PC-9 (cell line): ENCODE measurements around the gene SMIM1. TPM values are rescaled to one million over a fixed set of nuclear protein-coding genes. Genes with fewer than 3 reads are reported as not detected.

Experiments
- BruUV-seq: library from RNA; stranded (reverse); fragments of 400-500 nt; replicated peaks from 2 replicates; lab custom pipeline; 2021; lab: Mats Ljungman, UMichigan
- CTCF ChIA-PET: fragments of 300-600 bp; sonication (Branson Sonifier 250); formaldehyde crosslinking; loops from one replicate; lab custom pipeline; 2022; ENCODE audit warnings: antibody characterized with exemption; lab: Charles Lee
- POLR2A ChIA-PET: fragments of 300-600 bp; sonication (Branson Sonifier 250); formaldehyde crosslinking; loops from one replicate; lab custom pipeline; 2022; ENCODE audit warnings: antibody characterized with exemption; ENCODE audit not compliant: unreplicated experiment; lab: Charles Lee
- DNase-seq, 2 experiments: peaks; one replicate each; pipeline versions ENCODE4 v3.0.0 to v3.0.0-alpha.2; 2015 to 2022; ENCODE audit warnings: mixed read lengths in 1 of 2
- H2AFZ ChIP-seq: fragments of 200-600 bp; sonication (generic); 2 replicates; pipeline ENCODE4 v1.8.1; 2017; ENCODE audit warnings: antibody characterized with exemption
- H3F3A ChIP-seq: fragments of 200-600 bp; sonication (generic); 2 replicates; pipeline ENCODE4 v1.8.1; 2017; ENCODE audit warnings: antibody characterized with exemption, mild to moderate bottlenecking, low read depth; ENCODE audit not compliant: insufficient read depth
- H3K27ac ChIP-seq: fragments of 200-600 bp; sonication (generic); 2 replicates; pipeline ENCODE4 v1.6.1; 2016; ENCODE audit warnings: mixed run types
- H3K27me3 ChIP-seq: fragments of 200-600 bp; sonication (generic); 2 replicates; pipeline ENCODE4 v1.6.1; 2016; ENCODE audit warnings: low read depth, mixed run types; ENCODE audit not compliant: insufficient read depth
- H3K36me3 ChIP-seq: fragments of 200-600 bp; sonication (generic); 2 replicates; pipeline ENCODE4 v1.6.1; 2016; ENCODE audit warnings: low read depth, mixed run types
- H3K4me1 ChIP-seq: fragments of 200-600 bp; sonication (generic); replicated peaks from 2 replicates; pipeline ENCODE4 v1.6.1; 2016; ENCODE audit warnings: mixed run types; ENCODE audit not compliant: insufficient read depth
- H3K4me2 ChIP-seq: fragments of 200-600 bp; sonication (generic); 2 replicates; pipeline ENCODE4 v1.6.1; 2017; ENCODE audit warnings: mixed run types
- H3K4me3 ChIP-seq: fragments of 200-600 bp; sonication (generic); 2 replicates; pipeline ENCODE4 v1.6.1; 2016; ENCODE audit warnings: mixed run types
- H3K79me2 ChIP-seq: fragments of 200-600 bp; sonication (generic); 2 replicates; pipeline ENCODE4 v1.6.1; 2017; ENCODE audit warnings: low read depth, mixed run types
- H3K9me2 ChIP-seq: fragments of 200-600 bp; sonication (generic); 2 replicates; pipeline ENCODE4 v1.8.1; 2017; ENCODE audit warnings: mild to moderate bottlenecking; ENCODE audit not compliant: insufficient read depth
- H3K9me3 ChIP-seq: fragments of 200-600 bp; sonication (generic); 2 replicates; pipeline ENCODE4 v1.8.1; 2016; ENCODE audit warnings: low read depth; ENCODE audit not compliant: insufficient read depth
- H4K20me1 ChIP-seq: fragments of 200-600 bp; sonication (generic); 2 replicates; pipeline ENCODE4 v1.8.1; 2017; ENCODE audit not compliant: insufficient read depth
- CTCF ChIP-seq: fragments of 200-600 bp; sonication (generic); conservative IDR thresholded peaks from 2 replicates; pipeline ENCODE4 v1.6.1; 2017; ENCODE audit warnings: mixed run types, antibody characterized with exemption, mild to moderate bottlenecking, moderate library complexity
- EZH2 ChIP-seq: fragments of 200-600 bp; sonication (generic); IDR thresholded peaks from 2 replicates; pipeline ENCODE4 v1.8.0; 2017; ENCODE audit warnings: antibody characterized with exemption, low read depth
- intact Hi-C: fragments of 100-400 bp; cut with micrococcal nuclease; formaldehyde crosslinking; loops from one replicate; pipeline ENCODE4 v1.10.0; 2022; ENCODE audit not compliant: unreplicated experiment
- total RNA-seq: library from RNA; stranded (reverse); gene quantifications from 2 replicates; pipeline ENCODE4 v1.2.3, GENCODE V29; 2021

SMIM1 gene
- total RNA-seq, 1 experiment from 2014 or later, result 5.9 TPM

DNA sequence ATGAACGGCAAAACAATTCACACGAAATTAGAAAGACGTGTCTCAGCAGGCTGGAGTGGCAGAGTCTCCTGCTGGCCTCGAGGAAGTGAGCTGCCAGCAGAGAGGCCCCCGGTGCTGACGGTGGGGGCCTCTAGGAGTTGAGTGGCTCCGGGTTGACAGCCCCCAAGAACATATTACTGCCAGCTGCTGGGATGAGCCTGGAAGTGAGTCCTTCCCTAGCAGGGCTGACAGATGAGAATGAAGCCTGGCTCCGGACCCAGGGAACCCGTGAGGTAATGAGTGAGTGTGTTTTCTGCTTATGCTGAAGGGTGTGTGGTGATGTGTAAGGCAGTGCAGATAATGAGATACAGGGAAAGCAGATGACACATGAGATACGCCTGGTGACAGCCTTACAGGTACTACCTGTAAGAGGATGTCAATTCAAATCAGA, 47.2 kb downstream of the SMIM1 start:
- POLR2A ChIA-PET, result no interaction called here
- Histone ChIP-seq H3K4me2 (no peak overlapping the region), H3K79me2 (no peaks in the 10 kb centered on the region), H3K27ac (no peak overlapping the region), H3K9me2 (no peaks in the 10 kb centered on the region), H3K4me1 (no peaks in the 10 kb centered on the region), H3F3A (no peaks in the 10 kb centered on the region), H4K20me1 (no peaks in the 10 kb centered on the region), H3K36me3 (no peaks in the 10 kb centered on the region), H3K4me3 (no peak overlapping the region), H2AFZ (no peak overlapping the region), H3K9me3 (no peaks in the 10 kb centered on the region), H3K27me3 (no peaks in the 10 kb centered on the region)
- no peak for DNase-seq
- no peak for TF ChIP-seq EZH2
- TF ChIP-seq CTCF, result no peak
- intact Hi-C loops, result no loop called here
- BruUV-seq, result no TSS peak
- CTCF ChIA-PET, result no interaction called here

DNA sequence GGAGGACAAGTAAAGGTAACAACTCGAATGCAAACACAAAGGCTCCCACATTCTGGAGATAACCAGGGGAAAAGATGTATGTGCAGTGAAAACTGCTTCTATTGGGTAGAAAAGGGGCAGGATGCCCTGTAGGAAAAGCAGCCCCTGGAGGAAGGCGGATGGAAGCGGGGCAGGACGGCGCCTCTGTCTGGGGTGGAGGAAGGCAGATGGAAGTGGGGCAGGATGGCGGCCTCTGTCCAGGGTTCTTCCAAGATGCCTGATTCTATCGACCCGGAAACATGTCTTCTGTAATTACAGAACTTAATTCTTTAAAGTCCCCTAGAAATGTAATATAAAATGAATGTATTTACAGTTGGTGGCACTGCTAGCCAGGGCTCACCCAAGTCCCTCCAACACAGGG, 47.8 kb downstream of the SMIM1 start:
- Histone ChIP-seq H3K79me2 (no peaks in the 10 kb centered on the region), H3K27ac (no peak overlapping the region), H3K36me3 (no peaks in the 10 kb centered on the region), H2AFZ (no peak overlapping the region), H3K9me3 (no peaks in the 10 kb centered on the region), H3K4me3 (no peak overlapping the region), H3K9me2 (no peaks in the 10 kb centered on the region), H3K27me3 (no peaks in the 10 kb centered on the region), H4K20me1 (no peaks in the 10 kb centered on the region), H3K4me2 (no peak overlapping the region), H3F3A (no peaks in the 10 kb centered on the region), H3K4me1 (no peaks in the 10 kb centered on the region)
- no peak for DNase-seq
- intact Hi-C loops, result no loop called here
- ChIA-PET CTCF (no interaction called here), POLR2A (no interaction called here)
- TF ChIP-seq EZH2 (no peak), CTCF (no peak)
- no TSS peak for BruUV-seq

DNA sequence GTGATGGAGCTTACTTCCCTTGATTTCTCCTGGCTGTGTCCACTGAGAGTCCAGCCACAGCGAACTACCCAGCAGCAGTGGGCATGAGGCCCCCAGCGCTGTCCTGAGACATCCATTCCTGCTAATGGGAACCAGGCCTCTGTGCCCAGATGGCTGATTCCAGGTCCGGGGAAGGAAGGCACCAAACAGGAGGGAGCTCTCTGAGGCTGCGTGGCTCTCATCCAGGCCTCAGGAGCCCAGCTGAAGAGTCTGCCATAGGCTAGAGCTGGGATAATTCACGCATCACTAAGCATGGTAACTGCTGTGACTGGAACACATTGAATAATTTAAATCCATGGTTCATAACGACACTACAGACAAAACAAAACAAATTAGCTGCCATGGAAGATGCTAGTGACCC, 48.5 kb downstream of the SMIM1 start:
- H3K4me1 ChIP-seq, result no peaks in the 10 kb centered on the region
- H3F3A ChIP-seq, result no peaks in the 10 kb centered on the region
- no peak overlapping the region for H3K4me2 ChIP-seq
- no peak for TF ChIP-seq EZH2
- no peak for TF ChIP-seq CTCF
- no peaks in the 10 kb centered on the region for H3K79me2 ChIP-seq
- H4K20me1 ChIP-seq, result no peaks in the 10 kb centered on the region
- no peaks in the 10 kb centered on the region for H3K27me3 ChIP-seq
- no peaks in the 10 kb centered on the region for H3K9me2 ChIP-seq
- no peak for DNase-seq
- H3K9me3 ChIP-seq, result no peaks in the 10 kb centered on the region
- H3K27ac ChIP-seq, result no peak overlapping the region
- intact Hi-C loops, result no loop called here
- no peak overlapping the region for H3K4me3 ChIP-seq
- CTCF ChIA-PET, result no interaction called here
- H3K36me3 ChIP-seq, result no peaks in the 10 kb centered on the region
- H2AFZ ChIP-seq, result no peak overlapping the region
- POLR2A ChIA-PET, result no interaction called here
- no TSS peak for BruUV-seq
